PC-9 (cell line): ENCODE measurements around the gene FILIP1L. TPM values are rescaled to one million over a fixed set of nuclear protein-coding genes. Genes with fewer than 3 reads are reported as not detected.

ENCODE experiments used
- BruUV-seq: library from RNA; stranded (reverse); fragments of 400-500 nt; replicated peaks from 2 replicates; lab custom pipeline; 2021; lab: Mats Ljungman, UMichigan
- CTCF ChIA-PET: fragments of 300-600 bp; sonication (Branson Sonifier 250); formaldehyde crosslinking; loops from one replicate; lab custom pipeline; 2022; ENCODE audit warnings: antibody characterized with exemption; lab: Charles Lee
- POLR2A ChIA-PET: fragments of 300-600 bp; sonication (Branson Sonifier 250); formaldehyde crosslinking; loops from one replicate; lab custom pipeline; 2022; ENCODE audit warnings: antibody characterized with exemption; ENCODE audit not compliant: unreplicated experiment; lab: Charles Lee
- DNase-seq, 2 experiments: peaks; one replicate each; pipeline versions ENCODE4 v3.0.0 to v3.0.0-alpha.2; 2015 to 2022; ENCODE audit warnings: mixed read lengths in 1 of 2
- H2AFZ ChIP-seq: fragments of 200-600 bp; sonication (generic); 2 replicates; pipeline ENCODE4 v1.8.1; 2017; ENCODE audit warnings: antibody characterized with exemption
- H3F3A ChIP-seq: fragments of 200-600 bp; sonication (generic); 2 replicates; pipeline ENCODE4 v1.8.1; 2017; ENCODE audit warnings: antibody characterized with exemption, mild to moderate bottlenecking, low read depth; ENCODE audit not compliant: insufficient read depth
- H3K27ac ChIP-seq: fragments of 200-600 bp; sonication (generic); 2 replicates; pipeline ENCODE4 v1.6.1; 2016; ENCODE audit warnings: mixed run types
- H3K27me3 ChIP-seq: fragments of 200-600 bp; sonication (generic); 2 replicates; pipeline ENCODE4 v1.6.1; 2016; ENCODE audit warnings: low read depth, mixed run types; ENCODE audit not compliant: insufficient read depth
- H3K36me3 ChIP-seq: fragments of 200-600 bp; sonication (generic); 2 replicates; pipeline ENCODE4 v1.6.1; 2016; ENCODE audit warnings: low read depth, mixed run types
- H3K4me1 ChIP-seq: fragments of 200-600 bp; sonication (generic); replicated peaks from 2 replicates; pipeline ENCODE4 v1.6.1; 2016; ENCODE audit warnings: mixed run types; ENCODE audit not compliant: insufficient read depth
- H3K4me2 ChIP-seq: fragments of 200-600 bp; sonication (generic); 2 replicates; pipeline ENCODE4 v1.6.1; 2017; ENCODE audit warnings: mixed run types
- H3K4me3 ChIP-seq: fragments of 200-600 bp; sonication (generic); 2 replicates; pipeline ENCODE4 v1.6.1; 2016; ENCODE audit warnings: mixed run types
- H3K79me2 ChIP-seq: fragments of 200-600 bp; sonication (generic); 2 replicates; pipeline ENCODE4 v1.6.1; 2017; ENCODE audit warnings: low read depth, mixed run types
- H3K9me2 ChIP-seq: fragments of 200-600 bp; sonication (generic); 2 replicates; pipeline ENCODE4 v1.8.1; 2017; ENCODE audit warnings: mild to moderate bottlenecking; ENCODE audit not compliant: insufficient read depth
- H3K9me3 ChIP-seq: fragments of 200-600 bp; sonication (generic); 2 replicates; pipeline ENCODE4 v1.8.1; 2016; ENCODE audit warnings: low read depth; ENCODE audit not compliant: insufficient read depth
- H4K20me1 ChIP-seq: fragments of 200-600 bp; sonication (generic); 2 replicates; pipeline ENCODE4 v1.8.1; 2017; ENCODE audit not compliant: insufficient read depth
- CTCF ChIP-seq: fragments of 200-600 bp; sonication (generic); conservative IDR thresholded peaks from 2 replicates; pipeline ENCODE4 v1.6.1; 2017; ENCODE audit warnings: mixed run types, antibody characterized with exemption, mild to moderate bottlenecking, moderate library complexity
- EZH2 ChIP-seq: fragments of 200-600 bp; sonication (generic); IDR thresholded peaks from 2 replicates; pipeline ENCODE4 v1.8.0; 2017; ENCODE audit warnings: antibody characterized with exemption, low read depth
- intact Hi-C: fragments of 100-400 bp; cut with micrococcal nuclease; formaldehyde crosslinking; loops from one replicate; pipeline ENCODE4 v1.10.0; 2022; ENCODE audit not compliant: unreplicated experiment
- total RNA-seq: library from RNA; stranded (reverse); gene quantifications from 2 replicates; pipeline ENCODE4 v1.2.3, GENCODE V29; 2021

FILIP1L gene
- total RNA-seq, 1 experiment from 2014 or later: 16.8 TPM

GRCh38 chr3:99875929-99876841 is 238.1 kb downstream of the FILIP1L start:
- intact Hi-C loops: loop anchor here (2.0 kb wide), 3 partner anchors 15 to 35 kb away; no protein-coding TSS in a partner anchor

GRCh38 chr3:99875581-99875928 is 238.7 kb downstream of the FILIP1L start:
- Histone ChIP-seq H2AFZ (peak overlapping the region; percentile 89), H3K4me1 (peaks cover 65% of the 10 kb centered on the region), H3F3A (peaks cover 12% of the 10 kb centered on the region; the same call in 1 of the 2 replicates), H3K27me3 (no peaks in the 10 kb centered on the region), H3K36me3 (no peaks in the 10 kb centered on the region), H3K9me3 (no peaks in the 10 kb centered on the region), H4K20me1 (no peaks in the 10 kb centered on the region), H3K79me2 (peaks cover 67% of the 10 kb centered on the region), H3K4me2 (peak overlapping the region; percentile 81), H3K27ac (peak overlapping the region; percentile 60), H3K9me2 (no peaks in the 10 kb centered on the region), H3K4me3 (peak overlapping the region; percentile 65)
- BruUV-seq: TSS peak; percentile 65
- intact Hi-C loops: loop anchor here (2.0 kb wide), 2 partner anchors 15 to 27 kb away; no protein-coding TSS in a partner anchor
- TF ChIP-seq EZH2 (no peak), CTCF (no peak)
- ChIA-PET CTCF (interaction anchor here (1.1 kb wide), 1 partner anchor 31 kb away, joined by 4 read pairs; no protein-coding TSS in a partner anchor), POLR2A (interaction anchor here (0.5 to 1.4 kb wide), 5 partner anchors 11 to 283 kb away, joined by 3 to 13 read pairs (median 5); no protein-coding TSS in a partner anchor)
- peak in 1 of 2 experiments; percentile 68 for DNase-seq

More at GRCh38 chr3:99875929-99876841, 238.1 kb downstream of the FILIP1L start:
- H3K9me2 ChIP-seq: no peaks in the 10 kb centered on the region
- H4K20me1 ChIP-seq: no peaks in the 10 kb centered on the region
- peak overlapping the region; percentile 60 for H3K27ac ChIP-seq
- no peaks in the 10 kb centered on the region for H3K9me3 ChIP-seq
- peak; percentile 76 to 86 for DNase-seq
- peak overlapping the region; percentile 81 for H3K4me2 ChIP-seq
- H2AFZ ChIP-seq: peak overlapping the region; percentile 89
- peaks cover 65% of the 10 kb centered on the region for H3K4me1 ChIP-seq
- TSS peak; percentile 84 for BruUV-seq
- TF ChIP-seq EZH2 (no peak), CTCF (no peak)
- POLR2A ChIA-PET: interaction anchor here (0.6 to 1.4 kb wide), 7 partner anchors 14 to 617 kb away, joined by 3 to 13 read pairs (median 5); no protein-coding TSS in a partner anchor
- H3K79me2 ChIP-seq: peaks cover 61% of the 10 kb centered on the region
- H3K4me3 ChIP-seq: peak overlapping the region; percentile 65
- H3K27me3 ChIP-seq: no peaks in the 10 kb centered on the region
- CTCF ChIA-PET: interaction anchor here (0.7 to 1.1 kb wide), 2 partner anchors 32 to 125 kb away, joined by 3 to 4 read pairs; no protein-coding TSS in a partner anchor
- H3F3A ChIP-seq: peaks cover 12% of the 10 kb centered on the region; the same call in 1 of the 2 replicates
- H3K36me3 ChIP-seq: no peaks in the 10 kb centered on the region
